ENCODE measurements around the gene NKX3-2.

DNA sequence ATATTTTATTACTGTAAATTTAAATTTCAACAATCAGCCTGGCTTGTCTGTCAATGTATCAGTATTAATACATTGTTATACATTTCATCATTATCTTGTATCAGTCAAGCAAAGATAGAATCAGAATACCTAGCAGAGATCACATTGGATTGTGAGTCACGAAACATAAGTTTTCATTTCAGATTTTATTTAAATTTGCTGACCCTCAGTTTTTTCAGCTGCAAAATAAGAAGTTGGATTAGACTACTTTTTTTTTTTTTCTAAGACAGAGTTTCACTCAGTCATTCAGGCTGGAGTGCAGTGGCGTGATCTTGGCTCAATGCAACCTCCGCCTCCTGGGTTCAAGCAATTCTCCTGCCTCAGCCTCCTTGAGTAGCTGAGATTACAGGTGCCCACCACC, 33.4 kb upstream of the NKX3-2 start:
- no peak for TF ChIP-seq CTCF (IDR thresholded peaks at IDR 0.05)
- TF ChIP-seq EP300 (IDR thresholded peaks at IDR 0.05) = no peak

Measured in upper lobe of left lung (tissue), 4 donors.